Measurements from ENCODE around the gene ZNF710. TPM values are rescaled to one million over a fixed set of nuclear protein-coding genes. Genes with fewer than 3 reads are reported as not detected.

Gene ZNF710
- total and polyA plus RNA-seq, 9 of the 15 experiments (the other 6 are each of a cell fraction or from before 2014, with no cell fraction given) = 0.56 to 14.2 (median 5.2) TPM

DNA sequence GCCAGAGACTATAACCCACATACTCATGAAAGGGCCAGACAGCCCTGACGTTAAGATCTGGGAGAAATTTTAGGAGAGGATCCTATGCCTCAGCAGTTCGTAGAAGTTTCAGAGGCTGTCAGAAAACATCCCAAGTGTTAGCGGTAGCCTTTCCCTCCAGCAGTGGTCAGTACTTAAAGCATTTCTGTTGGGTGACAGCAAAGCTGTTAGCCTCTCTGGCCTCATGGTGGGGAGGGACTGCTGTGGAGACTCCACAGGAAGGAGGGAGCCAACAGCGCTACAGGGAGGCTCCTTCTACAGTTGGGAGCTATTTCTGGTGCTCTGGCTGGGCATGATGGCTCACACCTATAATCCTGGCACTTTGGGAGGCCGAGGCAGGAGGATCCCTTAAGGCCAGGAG lies 73.8 kb downstream of the ZNF710 start:
- no peak for TF ChIP-seq PATZ1 (CRISPR knock-in tag; IDR thresholded peaks at IDR 0.05; ENCODE audit: borderline replicate concordance)
- no peak for TF ChIP-seq SIN3A (IDR thresholded peaks at IDR 0.05; ENCODE audit: borderline replicate concordance in 2 of 2, control insufficient read depth in 1 of 2, low read depth in 2 of 2, low read length in 2 of 2)
- TF ChIP-seq, protein P1, sequence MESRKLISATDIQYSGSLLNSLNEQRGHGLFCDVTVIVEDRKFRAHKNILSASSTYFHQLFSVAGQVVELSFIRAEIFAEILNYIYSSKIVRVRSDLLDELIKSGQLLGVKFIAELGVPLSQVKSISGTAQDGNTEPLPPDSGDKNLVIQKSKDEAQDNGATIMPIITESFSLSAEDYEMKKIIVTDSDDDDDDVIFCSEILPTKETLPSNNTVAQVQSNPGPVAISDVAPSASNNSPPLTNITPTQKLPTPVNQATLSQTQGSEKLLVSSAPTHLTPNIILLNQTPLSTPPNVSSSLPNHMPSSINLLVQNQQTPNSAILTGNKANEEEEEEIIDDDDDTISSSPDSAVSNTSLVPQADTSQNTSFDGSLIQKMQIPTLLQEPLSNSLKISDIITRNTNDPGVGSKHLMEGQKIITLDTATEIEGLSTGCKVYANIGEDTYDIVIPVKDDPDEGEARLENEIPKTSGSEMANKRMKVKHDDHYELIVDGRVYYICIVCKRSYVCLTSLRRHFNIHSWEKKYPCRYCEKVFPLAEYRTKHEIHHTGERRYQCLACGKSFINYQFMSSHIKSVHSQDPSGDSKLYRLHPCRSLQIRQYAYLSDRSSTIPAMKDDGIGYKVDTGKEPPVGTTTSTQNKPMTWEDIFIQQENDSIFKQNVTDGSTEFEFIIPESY (CRISPR knock-in tag; IDR thresholded peaks at IDR 0.05) = peak; percentile 95
- no peak for TF ChIP-seq U2AF2 (optimal IDR thresholded peaks at IDR 0.05; ENCODE audit: low read depth, low read length)
- ChIA-PET POLR2A (interaction anchor here (0.5 to 0.8 kb wide), 5 partner anchors 8 to 202 kb away, joined by 3 to 4 read pairs (median 3); no protein-coding TSS in a partner anchor), CTCF (ENCODE audit: low intra/inter-chr PET ratio) (no interaction called here)
- in situ Hi-C loops (cut with MboI) (loop anchor here (10.0 kb wide), 1 partner anchor 340 kb away; no protein-coding TSS in a partner anchor), intact Hi-C loops (cut with micrococcal nuclease) (loop anchor here (5.0 kb wide), 1 partner anchor 333 kb away; no protein-coding TSS in a partner anchor)
- Histone ChIP-seq H3K4me3 (no peak overlapping the region), H3K9me1 (ENCODE audit: control insufficient read depth, insufficient read depth, low read length) (no peaks in the 10 kb centered on the region), H3K27me3 (ENCODE audit: control insufficient read depth in 2 of 2, insufficient read depth in 2 of 2, low read length in 2 of 2) (no peaks in the 10 kb centered on the region), H2AFZ (ENCODE audit: low read depth, low read length) (no peak overlapping the region), H3K4me1 (replicated peaks in 1 of 2; ENCODE audit: control insufficient read depth in 2 of 2, insufficient read depth in 2 of 2, low read length in 2 of 2) (peaks cover 0 to 17% of the 10 kb centered on the region in 2 experiments; a peak in 1 of 5 replicates), H3K9me3 (replicated peaks; ENCODE audit: control insufficient read depth, insufficient read depth, low read depth, low read length) (no peaks in the 10 kb centered on the region), H3K27ac (ENCODE audit: extremely low read depth, low read depth, low read length) (no peak overlapping the region), H3K4me2 (ENCODE audit: insufficient read depth, low read length) (no peak overlapping the region), H3K79me2 (ENCODE audit: control insufficient read depth, insufficient read depth, low read length) (no peaks in the 10 kb centered on the region), H3K9ac (ENCODE audit: insufficient read depth in 1 of 2, low read depth in 2 of 2, low read length in 2 of 2) (no peak overlapping the region), H4K20me1 (replicated peaks; ENCODE audit: control insufficient read depth, insufficient read depth, low read length) (no peaks in the 10 kb centered on the region), H3K36me3 (ENCODE audit: control insufficient read depth, insufficient read depth, low read length) (peaks cover 2% of the 10 kb centered on the region; the same call in 2 of the 3 replicates)
- peak; percentile 47; the same call in 2 of the 3 replicates for ATAC-seq
- FAIRE-seq = peak; percentile 40
- WGBS (ENCODE audit: insufficient coverage, low coverage, missing lambda C conversion rate) = 64% methylated on average over 5 of the region's 5 CpGs
- BruUV-seq (replicated peaks) = no TSS peak
- no peak for DNase-seq (ENCODE audit: extremely low read depth in 1 of 4, low spot score in 3 of 4)

Measured in K562 (cell line).